Measurements from ENCODE around the gene UBXN1. TPM values are rescaled to one million over a fixed set of nuclear protein-coding genes. Genes with fewer than 3 reads are reported as not detected.

Gene UBXN1
- total RNA-seq, 1 experiment from 2014 or later: 135 TPM

GRCh38 chr11:62715150-62716130 is 36.6 kb upstream of the UBXN1 start (continued):
- TF ChIP-seq NFYB (CRISPR knock-in tag; conservative IDR thresholded peaks at IDR 0.05; ENCODE audit: low read depth): no peak
- TF ChIP-seq E2F1 (CRISPR knock-in tag; IDR thresholded peaks at IDR 0.05): no peak
- no peak for TF ChIP-seq ZNF396 (CRISPR knock-in tag; IDR thresholded peaks at IDR 0.05; ENCODE audit: borderline replicate concordance)
- TF ChIP-seq SMAD4 (CRISPR knock-in tag; IDR thresholded peaks at IDR 0.05): no peak
- no peak for TF ChIP-seq ZNF512 (CRISPR knock-in tag; IDR thresholded peaks at IDR 0.05; ENCODE audit: borderline replicate concordance)
- no peak for TF ChIP-seq ZBTB43 (CRISPR knock-in tag; IDR thresholded peaks at IDR 0.05)

GRCh38 chr11:62713343-62713742 is 34.5 kb upstream of the UBXN1 start:
- H3K27me3 Mint-ChIP-seq (ENCODE audit: low read depth): no peaks in the 10 kb centered on the region
- peaks cover 40% of the 10 kb centered on the region for H3K4me1 Mint-ChIP-seq
- ChIA-PET CTCF (interaction anchor here (1.0 to 4.1 kb wide), 2 partner anchors 14 to 57 kb away, joined by 3 to 14 read pairs; partner anchors contain the start of genes HNRNPUL2 and TAF6L), POLR2A (no interaction called here)
- H3K27ac Mint-ChIP-seq: peak overlapping the region; percentile 79
- ATAC-seq (no peak), DNase-seq (ENCODE audit: low spot score) (no peak)
- no peaks in the 10 kb centered on the region for H3K9me3 Mint-ChIP-seq
- peaks cover 70% of the 10 kb centered on the region for H3K36me3 Mint-ChIP-seq
- H3K4me3 Mint-ChIP-seq: no peak overlapping the region
- TF ChIP-seq TP53 (CRISPR knock-in tag; IDR thresholded peaks at IDR 0.05): no peak
- TF ChIP-seq E2F5 (CRISPR knock-in tag; IDR thresholded peaks at IDR 0.05): no peak
- TF ChIP-seq ZSCAN18 (CRISPR knock-in tag; IDR thresholded peaks at IDR 0.05): no peak
- TF ChIP-seq PREB (CRISPR knock-in tag; IDR thresholded peaks at IDR 0.05; ENCODE audit: borderline replicate concordance): no peak
- TF ChIP-seq SOX15 (CRISPR knock-in tag; IDR thresholded peaks at IDR 0.05): no peak
- no peak for TF ChIP-seq E2F4 (CRISPR knock-in tag; IDR thresholded peaks at IDR 0.05; ENCODE audit: borderline replicate concordance, low read depth)
- no peak for TF ChIP-seq ETV6 (CRISPR knock-in tag; IDR thresholded peaks at IDR 0.05)
- no peak for TF ChIP-seq USF2 (CRISPR knock-in tag; IDR thresholded peaks at IDR 0.05)
- no peak for TF ChIP-seq ZNF512 (CRISPR knock-in tag; IDR thresholded peaks at IDR 0.05; ENCODE audit: borderline replicate concordance)
